SJSA1 (cell line): ENCODE results near the gene GOLGA6D. TPM values are rescaled to one million over a fixed set of nuclear protein-coding genes. Genes with fewer than 3 reads are reported as not detected.
"Not testable (repeated sequence)": the region's sequence is repeated elsewhere in the genome, so short reads cannot be mapped to it uniquely, and the experiment has no call there.

Experiments
- DNase-seq, 2 experiments: peaks; one replicate each; pipeline ENCODE4 v3.0.0-alpha.2; 2015 to 2020; ENCODE audit warnings: low spot score in 2 of 2, low read depth in 1 of 2
- H3K27ac ChIP-seq: fragments of 250-450 bp; sonication (Bioruptor Pico); 2 replicates; pipeline ENCODE4 v1.5.1; 2020; ENCODE audit warnings: mild to moderate bottlenecking, moderate library complexity
- H3K27me3 ChIP-seq: fragments of 250-450 bp; sonication (Bioruptor Pico); replicated peaks from 2 replicates; pipeline ENCODE4 v1.5.1; 2020; ENCODE audit warnings: mild to moderate bottlenecking, moderate library complexity
- H3K36me3 ChIP-seq: fragments of 250-450 bp; sonication (Bioruptor Pico); 2 replicates; pipeline ENCODE4 v1.5.1; 2020; ENCODE audit warnings: mild to moderate bottlenecking
- H3K4me1 ChIP-seq: fragments of 250-450 bp; sonication (Bioruptor Pico); replicated peaks from 2 replicates; pipeline ENCODE4 v1.6.1; 2021; ENCODE audit warnings: mild to moderate bottlenecking
- H3K4me3 ChIP-seq: fragments of 250-450 bp; sonication (Bioruptor Pico); 2 replicates; pipeline ENCODE4 v1.5.1; 2020; ENCODE audit warnings: mild to moderate bottlenecking
- H3K9me3 ChIP-seq: fragments of 250-450 bp; sonication (Bioruptor Pico); replicated peaks from 2 replicates; pipeline ENCODE4 v1.5.1; 2020; ENCODE audit warnings: mild to moderate bottlenecking
- total RNA-seq: library from RNA; depleted of rRNA; stranded (reverse); fragments of >200 nt; shearing (Covaris generic); gene quantifications from 2 replicates; pipeline ENCODE4 v1.2.3, GENCODE V29; 2014; rRNA removed

The GOLGA6D gene
- total RNA-seq, 1 experiment from 2014 or later: not detected

DNA sequence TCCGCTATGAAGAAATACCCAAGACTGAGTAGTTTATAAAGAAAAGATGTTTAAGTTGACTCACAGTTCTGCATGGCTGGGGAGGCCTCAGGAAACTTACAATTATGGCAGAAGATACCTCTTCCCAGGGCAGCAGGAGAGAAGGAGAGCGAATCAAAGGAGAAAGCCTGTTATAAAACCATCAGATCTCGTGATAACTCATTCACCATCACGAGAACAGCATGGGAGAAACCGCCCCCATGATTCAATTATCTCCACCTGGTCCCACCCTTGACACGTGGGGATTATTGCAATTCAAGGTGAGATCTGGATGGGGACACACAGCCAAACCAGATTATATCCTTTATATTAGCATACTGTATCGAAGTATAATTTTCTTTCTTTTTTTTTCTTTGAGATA is 49.5 kb downstream of the GOLGA6D start:
- not testable (repeated sequence) for H3K36me3 ChIP-seq, H3K4me1 ChIP-seq, H3K27me3 ChIP-seq, DNase-seq, H3K27ac ChIP-seq, H3K9me3 ChIP-seq, H3K4me3 ChIP-seq

DNA sequence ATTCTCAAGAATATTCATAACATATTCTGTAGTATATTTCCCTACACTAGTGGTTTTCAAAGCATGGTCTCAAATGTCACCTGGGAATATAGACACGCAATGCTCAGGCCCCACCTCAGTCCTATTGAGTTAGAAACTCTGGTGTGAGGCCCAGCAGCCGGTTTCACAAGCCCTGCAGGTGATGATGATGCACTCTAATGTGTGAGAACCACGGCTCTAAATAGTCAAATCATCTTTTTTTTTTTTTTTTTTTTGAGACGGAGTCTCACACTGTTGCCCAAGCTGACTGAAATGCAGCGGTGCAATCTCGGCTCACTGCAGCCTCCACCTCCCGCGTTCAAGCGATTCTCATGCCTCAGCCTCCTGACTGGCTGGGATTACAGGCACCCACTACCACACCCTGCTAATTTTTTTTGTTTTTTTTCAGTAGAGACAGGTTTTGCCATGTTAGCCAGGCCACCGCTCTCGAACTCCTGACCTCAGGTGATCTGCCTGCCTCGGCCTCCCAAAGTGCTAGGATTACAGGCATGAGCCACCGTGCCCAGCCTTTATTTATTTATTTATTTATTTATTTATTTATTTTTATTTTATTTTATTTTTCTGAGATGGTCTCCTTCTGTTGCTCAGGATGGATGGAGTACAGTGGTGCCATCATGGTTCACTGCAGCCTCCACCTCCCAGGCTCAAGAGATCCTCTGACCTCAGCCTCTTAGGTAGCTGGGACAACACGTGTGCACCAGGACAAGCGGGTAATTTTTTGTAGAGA is 51.2 kb downstream of the GOLGA6D start:
- DNase-seq, H3K4me1 ChIP-seq, H3K4me3 ChIP-seq, H3K27ac ChIP-seq, H3K9me3 ChIP-seq, H3K36me3 ChIP-seq, H3K27me3 ChIP-seq: not testable (repeated sequence)

DNA sequence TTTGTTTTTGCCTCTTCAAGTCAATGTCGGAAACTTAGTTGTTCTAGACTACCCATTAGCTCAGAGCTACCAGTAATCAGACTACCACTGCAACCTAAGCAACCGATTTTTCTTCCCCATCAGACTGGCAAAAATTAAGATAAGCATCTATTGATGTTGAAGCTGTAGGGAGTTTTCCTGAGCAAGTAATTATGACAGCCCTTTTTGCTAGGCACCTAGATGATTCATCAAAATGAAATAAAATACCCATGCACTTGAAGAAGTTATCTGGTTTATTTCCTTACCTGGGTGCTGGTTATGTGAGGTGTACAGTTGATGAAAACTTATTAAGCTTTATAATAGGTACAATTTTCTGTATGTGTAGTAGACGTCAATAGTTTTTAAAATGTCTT is 52.7 kb downstream of the GOLGA6D start:
- H3K9me3 ChIP-seq: no peaks in the 10 kb centered on the region
- no peaks in the 10 kb centered on the region for H3K27me3 ChIP-seq
- DNase-seq: no peak
- H3K4me3 ChIP-seq: peak overlapping the region; percentile 60
- peaks cover 12% of the 10 kb centered on the region for H3K36me3 ChIP-seq
- H3K4me1 ChIP-seq: peaks cover 15% of the 10 kb centered on the region
- H3K27ac ChIP-seq: peak overlapping the region; percentile 62

DNA sequence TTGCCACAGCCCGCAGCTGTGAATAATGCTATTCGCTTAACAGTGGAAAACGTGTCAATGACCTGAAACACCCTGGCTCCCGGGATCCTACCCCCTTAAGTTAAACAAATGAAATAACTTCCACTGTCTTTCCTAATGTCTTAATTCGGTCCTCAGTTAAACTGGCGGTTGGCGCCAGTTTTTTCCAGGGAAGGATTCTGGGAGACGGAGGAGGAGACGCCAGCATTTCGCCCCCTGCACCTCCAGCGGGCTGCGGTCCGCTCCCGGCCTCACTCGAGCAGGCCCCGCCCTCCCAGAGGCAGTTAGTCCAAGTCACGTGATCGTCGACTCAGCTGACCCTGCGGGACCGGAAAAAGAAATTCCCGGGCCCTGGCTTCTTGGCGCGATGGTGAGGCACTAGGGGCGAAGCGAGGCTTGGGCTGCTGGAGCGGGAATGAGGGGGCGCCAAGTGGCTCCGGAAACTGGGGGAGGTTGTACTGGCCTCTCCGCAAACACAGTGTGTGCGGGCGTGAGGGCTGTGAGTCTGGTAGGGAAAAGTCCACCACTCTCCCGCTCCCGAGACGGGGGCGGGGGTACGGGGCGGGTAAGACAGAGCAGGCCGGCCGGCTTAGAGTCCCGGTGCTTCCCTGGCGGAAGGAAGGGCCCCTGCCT is 53.2 kb downstream of the GOLGA6D start, which contains the start of gene COMMD4:
Gene COMMD4, plus strand, starts transcription at position 359 of the 651 bp plus-strand sequence. Its CDS starts 27 bp downstream, at position 386.
- DNase-seq: peak; percentile 94 to 98
- peak within 1 kb of the TSS; percentile 60 for H3K4me3 ChIP-seq
- peak within 1 kb of the TSS; percentile 62 for H3K27ac ChIP-seq

DNA sequence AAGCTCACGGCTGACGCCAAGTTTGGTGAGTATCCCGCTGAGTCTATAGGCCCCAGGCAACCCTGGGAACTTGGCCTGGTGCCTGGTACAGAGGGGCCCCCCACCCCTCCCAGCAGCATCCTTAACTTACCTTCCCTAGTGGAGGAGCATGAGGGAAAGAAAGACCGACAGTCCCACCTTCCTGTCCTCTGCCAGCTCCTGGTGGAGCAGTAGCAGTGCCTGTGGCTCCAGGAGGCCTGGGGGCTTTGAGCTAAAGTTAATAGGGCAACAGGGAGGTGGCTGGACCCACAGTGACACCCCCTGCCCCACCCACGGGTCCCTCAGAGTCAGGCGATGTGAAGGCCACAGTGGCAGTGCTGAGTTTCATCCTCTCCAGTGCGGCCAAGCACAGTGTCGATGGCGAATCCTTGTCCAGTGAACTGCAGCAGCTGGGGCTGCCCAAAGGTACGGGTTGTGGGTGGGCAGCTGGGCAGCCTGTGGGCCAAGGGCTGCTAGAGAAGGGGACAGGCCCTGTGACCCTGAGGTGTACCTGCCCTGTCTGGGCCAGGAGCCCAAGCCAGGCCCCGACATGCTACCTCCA is 56.1 kb downstream of the GOLGA6D start:
- Histone ChIP-seq H3K4me3 (no peak overlapping the region), H3K4me1 (peaks cover 15% of the 10 kb centered on the region), H3K27me3 (no peaks in the 10 kb centered on the region), H3K27ac (no peak overlapping the region), H3K36me3 (peaks cover 17% of the 10 kb centered on the region), H3K9me3 (no peaks in the 10 kb centered on the region)
- no peak for DNase-seq

More for the DNA sequence above, 53.2 kb downstream of the GOLGA6D start, which contains the start of gene COMMD4:
- no peaks in the 10 kb centered on the region for H3K9me3 ChIP-seq
- no peaks in the 10 kb centered on the region for H3K27me3 ChIP-seq
- H3K36me3 ChIP-seq: peaks cover 14% of the 10 kb centered on the region
- peaks cover 15% of the 10 kb centered on the region for H3K4me1 ChIP-seq

DNA sequence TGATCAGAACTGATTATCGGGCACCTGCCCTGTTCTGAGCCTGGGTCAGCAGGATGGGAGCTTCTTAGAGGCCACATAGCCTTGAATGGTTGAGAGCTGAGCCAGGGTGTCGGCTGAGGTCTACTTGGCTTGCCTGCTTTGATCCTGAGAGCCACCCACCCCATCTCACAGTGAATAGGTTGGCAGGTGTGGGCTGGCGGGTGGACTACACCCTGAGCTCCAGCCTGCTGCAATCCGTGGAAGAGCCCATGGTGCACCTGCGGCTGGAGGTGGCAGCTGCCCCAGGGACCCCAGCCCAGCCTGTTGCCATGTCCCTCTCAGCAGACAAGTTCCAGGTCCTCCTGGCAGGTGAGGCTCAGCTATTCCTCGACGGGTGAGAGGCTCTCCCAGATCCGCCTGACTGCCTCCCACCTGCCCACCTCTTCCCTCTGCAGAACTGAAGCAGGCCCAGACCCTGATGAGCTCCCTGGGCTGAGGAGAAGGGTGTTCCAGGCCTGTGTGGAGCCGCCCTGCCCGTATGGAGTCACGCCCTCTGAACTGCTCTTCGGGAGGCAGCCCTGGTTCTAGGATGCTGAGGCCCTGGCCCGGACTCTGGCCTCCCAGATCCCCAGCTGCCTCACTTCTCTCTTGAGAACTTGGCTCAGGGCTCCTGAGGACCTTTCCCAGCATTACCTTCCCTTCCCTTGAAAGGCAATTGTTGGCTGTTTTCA is 57.1 kb downstream of the GOLGA6D start:
- no peak overlapping the region for H3K4me3 ChIP-seq
- no peak for DNase-seq
- H3K36me3 ChIP-seq: peaks cover 17% of the 10 kb centered on the region
- H3K9me3 ChIP-seq: no peaks in the 10 kb centered on the region
- no peak overlapping the region for H3K27ac ChIP-seq
- no peaks in the 10 kb centered on the region for H3K27me3 ChIP-seq
- peaks cover 15% of the 10 kb centered on the region for H3K4me1 ChIP-seq

DNA sequence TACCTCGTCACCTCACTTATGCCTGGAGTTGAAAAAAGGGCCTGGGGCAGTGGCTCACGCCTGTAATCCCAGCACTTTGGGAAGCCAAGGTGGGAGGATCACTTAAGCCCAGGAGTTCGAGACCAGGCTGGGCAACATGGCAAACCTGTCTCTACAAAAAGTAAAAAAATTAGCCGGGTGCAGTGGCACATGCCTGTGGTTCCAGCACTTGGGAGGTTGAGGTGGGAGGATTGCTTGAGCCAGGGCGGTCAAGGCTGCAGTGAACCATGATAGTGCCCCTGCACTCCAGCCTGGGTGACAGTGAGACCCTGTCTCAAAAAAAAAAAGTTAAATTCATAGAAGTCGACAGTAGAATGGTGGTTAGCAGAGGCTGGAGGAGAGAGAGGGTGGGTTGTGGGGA is 59.6 kb downstream of the GOLGA6D start:
- DNase-seq: no peak
- peaks cover 10% of the 10 kb centered on the region for H3K4me1 ChIP-seq
- H3K27ac ChIP-seq: no peak overlapping the region
- H3K4me3 ChIP-seq: no peak overlapping the region
- H3K27me3 ChIP-seq: peaks cover 7% of the 10 kb centered on the region
- no peaks in the 10 kb centered on the region for H3K9me3 ChIP-seq
- peaks cover 17% of the 10 kb centered on the region for H3K36me3 ChIP-seq

DNA sequence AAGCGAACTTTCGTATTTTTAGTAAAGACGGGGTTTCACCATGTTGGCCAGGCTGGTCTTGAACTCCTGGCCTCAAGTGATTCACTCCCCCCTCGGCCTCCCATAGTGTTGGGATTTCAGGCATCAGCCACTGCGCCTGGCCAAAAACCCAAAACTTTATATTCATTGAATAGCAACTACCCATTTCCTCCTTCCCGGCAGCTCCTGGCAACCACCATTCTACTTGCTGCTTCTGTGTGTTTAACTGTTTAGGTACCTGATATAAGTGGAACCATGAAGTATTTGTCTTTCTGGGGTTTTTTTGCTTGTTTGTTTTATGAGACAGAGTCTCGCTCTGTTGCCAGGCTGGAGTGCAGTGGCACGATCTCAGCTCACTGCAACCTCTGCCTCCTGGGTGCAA is 61.3 kb downstream of the GOLGA6D start:
- DNase-seq, H3K27ac ChIP-seq, H3K4me3 ChIP-seq, H3K9me3 ChIP-seq: not testable (repeated sequence)
- Histone ChIP-seq H3K36me3 (peaks cover 22% of the 10 kb centered on the region), H3K4me1 (peaks cover 26% of the 10 kb centered on the region), H3K27me3 (peaks cover 25% of the 10 kb centered on the region)

Other genes starting within 250 kb of the GOLGA6D start
- gene C15orf39, start 81.0 kb upstream of the GOLGA6D start, total RNA-seq: 21.8 and 22.7 TPM in 2 replicates
- not detected in 2 replicates for gene GOLGA6C, start 24.5 kb upstream of the GOLGA6D start, total RNA-seq
- 106 and 156 TPM in 2 replicates for gene COMMD4, start 53.2 kb downstream of the GOLGA6D start, total RNA-seq
- gene NEIL1, start 64.2 kb downstream of the GOLGA6D start, total RNA-seq: 0.29 and 1.6 TPM in 2 replicates
- gene MAN2C1, start 85.8 kb downstream of the GOLGA6D start, total RNA-seq: 55.7 and 122 TPM in 2 replicates
- gene SIN3A, start 168.9 kb downstream of the GOLGA6D start, total RNA-seq: 11.7 and 29.4 TPM in 2 replicates